GM04504 (cell line): Measurements from ENCODE around the gene PALD1.

Source experiments
- DNase-seq: peaks from one replicate; pipeline ENCODE4 v3.0.0-alpha.2; 2012; ENCODE audit warnings: low read depth

PALD1 gene

GRCh38 chr10:70458329-70459060, 20.1 kb upstream of the PALD1 start:
- DNase-seq: no peak

- no peak for DNase-seq
Measured at GRCh38 chr10:70459061-70459773, 19.4 kb upstream of the PALD1 start.

GRCh38 chr10:70459774-70460490, 18.6 kb upstream of the PALD1 start:
- DNase-seq: no peak

GRCh38 chr10:70461397-70462348, 16.9 kb upstream of the PALD1 start:
- no peak for DNase-seq

- DNase-seq: no peak
Measured at GRCh38 chr10:70462349-70462984, 16.1 kb upstream of the PALD1 start.

- DNase-seq: no peak
Measured at GRCh38 chr10:70465278-70465677, 13.3 kb upstream of the PALD1 start.

- no peak for DNase-seq
Measured at GRCh38 chr10:70465832-70466231, 12.7 kb upstream of the PALD1 start.

GRCh38 chr10:70466951-70467350, 11.6 kb upstream of the PALD1 start:
- DNase-seq: no peak

- no peak for DNase-seq
Measured at GRCh38 chr10:70472799-70473454, 5.6 kb upstream of the PALD1 start.

GRCh38 chr10:70474780-70475179, 3.8 kb upstream of the PALD1 start:
- DNase-seq: no peak

GRCh38 chr10:70475661-70476060, 2.9 kb upstream of the PALD1 start:
- DNase-seq: no peak

- DNase-seq: no peak
Measured at GRCh38 chr10:70476249-70477035, 2.1 kb upstream of the PALD1 start.

GRCh38 chr10:70477661-70478162, 855 bp upstream of the PALD1 start:
- no peak for DNase-seq

- DNase-seq: no peak
Measured at GRCh38 chr10:70479165-70479581, 606 bp downstream of the PALD1 start.

GRCh38 chr10:70479626-70480238, 1.2 kb downstream of the PALD1 start:
- no peak for DNase-seq

GRCh38 chr10:70480239-70480861, 1.8 kb downstream of the PALD1 start:
- DNase-seq: no peak

GRCh38 chr10:70481105-70481504, 2.5 kb downstream of the PALD1 start:
- no peak for DNase-seq

GRCh38 chr10:70481831-70482530, 3.4 kb downstream of the PALD1 start:
- DNase-seq: no peak
